Naive thymus-derived CD8-positive, alpha-beta T cell (primary cell): ENCODE results near the gene LAYN. TPM values are rescaled to one million over a fixed set of nuclear protein-coding genes. Genes with fewer than 3 reads are reported as not detected.

Experiments
- ATAC-seq, 2 donors: fragments of 150-1000 bp; cut with Tn5 transposase in 1 of 2; sonication (Bioruptor Pico), chemical (Tn5 transposase) in 1 of 2; 1 replicate in 1 of 2; 2 replicates in 1 of 2; pipeline ENCODE4 v1.10.0; 2021; ENCODE audit warnings: mild to moderate bottlenecking in 2 of 2, moderate library complexity in 2 of 2
- POLR2A ChIA-PET: fragments of 350-600 bp; sonication (Branson Sonifier 250); formaldehyde crosslinking; loops from one replicate; lab custom pipeline; 2021; ENCODE audit warnings: antibody characterized with exemption; lab: Charles Lee
- DNase-seq, 10 donors: peaks; one replicate each; pipeline versions ENCODE4 v3.0.0 to v3.0.0-alpha.2; 2020 to 2022
- H3K27ac Mint-ChIP-seq, 10 donors: one replicate each; pipeline ENCODE4 v1.8.0; 2020 to 2022; ENCODE audit warnings: mild to moderate bottlenecking in 10 of 10, mixed read lengths in 10 of 10, moderate library complexity in 4 of 10, inconsistent platforms in 1 of 10
- H3K27me3 Mint-ChIP-seq, 5 donors: one replicate each; pipeline ENCODE4 v1.8.0; 2021 to 2022; ENCODE audit warnings: mixed read lengths in 5 of 5
- H3K36me3 Mint-ChIP-seq, 3 donors: one replicate each; pipeline ENCODE4 v1.8.0; 2020 to 2022; ENCODE audit warnings: mixed read lengths in 3 of 3, mild to moderate bottlenecking in 2 of 3, inconsistent platforms in 1 of 3
- H3K4me1 Mint-ChIP-seq, 4 donors: one replicate each; pipeline ENCODE4 v1.8.0; 2021 to 2022; ENCODE audit warnings: mixed read lengths in 4 of 4
- H3K4me3 Mint-ChIP-seq, 10 donors: one replicate each; pipeline ENCODE4 v1.8.0; 2020 to 2022; ENCODE audit warnings: mild to moderate bottlenecking in 10 of 10, mixed read lengths in 10 of 10, moderate library complexity in 6 of 10, inconsistent platforms in 1 of 10
- H3K9me3 Mint-ChIP-seq, 9 donors: one replicate each; pipeline ENCODE4 v1.8.0; 2020 to 2022; ENCODE audit warnings: mixed read lengths in 9 of 9, mild to moderate bottlenecking in 3 of 9, inconsistent platforms in 1 of 9, moderate library complexity in 1 of 9
- polyA plus RNA-seq, 3 donors: library from polyadenylated mRNA; unstranded; fragments of 300-500 nt; fragmentation: Illumina TruSeq; gene quantifications; one replicate each; pipeline ENCODE4 v1.2.3, GENCODE V29; 2021
- total RNA-seq, 8 experiments: library from RNA in 2 of 8; stranded (reverse) in 2 of 8; gene quantifications; one replicate each; pipeline ENCODE4 v1.2.3 and lab custom pipeline; 2021 to 2026

The LAYN gene
- 1 to 10 TPM; 1.2 to 1.4 TPM for total RNA-seq
- 1 to 10 TPM in 2 of 3 donors, under 1 TPM in 1; 0.45 to 1.6 (median 1.4) TPM for polyA plus RNA-seq
- total RNA-seq (lab: John Stamatoyannopoulos, UW) = 6.6 to 155 (median 23.7) reads per million in 6 experiments

- peaks cover 0 to 38% (median 1%) of the 10 kb centered on the region in 5 donors for H3K27me3 Mint-ChIP-seq
- H3K4me3 Mint-ChIP-seq = peak within 1 kb of the TSS; percentile 78 to 91 (median 87)
- peak within 1 kb of the TSS; percentile 82 to 96 (median 90) for H3K27ac Mint-ChIP-seq
- H3K36me3 Mint-ChIP-seq = no peaks in the 10 kb centered on the region
- peaks cover 20 to 47% (median 37%) of the 10 kb centered on the region in 4 donors for H3K4me1 Mint-ChIP-seq
- DNase-seq (peak; percentile 39 to 81 (median 60)), ATAC-seq (peak; percentile 41 to 63)
- POLR2A ChIA-PET = no interaction called here
- no peaks in the 10 kb centered on the region for H3K9me3 Mint-ChIP-seq
These were observed at the start of gene LAYN for GRCh38 chr11:111540114-111540936. Gene LAYN, plus strand, starts transcription at chr11:111540720. Its CDS starts 124 bp downstream, at chr11:111540844.

- DNase-seq (no peak), ATAC-seq (no peak)
- no peak overlapping the region for H3K4me3 Mint-ChIP-seq
- H3K27me3 Mint-ChIP-seq = peaks cover 0 to 8% (median 1%) of the 10 kb centered on the region in 5 donors
- H3K27ac Mint-ChIP-seq = no peak overlapping the region
- H3K9me3 Mint-ChIP-seq = peaks cover 0 to 3% (median 0%) of the 10 kb centered on the region in 9 donors
- no peaks in the 10 kb centered on the region for H3K4me1 Mint-ChIP-seq
- POLR2A ChIA-PET = no interaction called here
- peaks cover 0 to 2% (median 0%) of the 10 kb centered on the region in 3 donors for H3K36me3 Mint-ChIP-seq
These were observed 46.5 kb upstream of the LAYN start for GRCh38 chr11:111494040-111494439.

DNA sequence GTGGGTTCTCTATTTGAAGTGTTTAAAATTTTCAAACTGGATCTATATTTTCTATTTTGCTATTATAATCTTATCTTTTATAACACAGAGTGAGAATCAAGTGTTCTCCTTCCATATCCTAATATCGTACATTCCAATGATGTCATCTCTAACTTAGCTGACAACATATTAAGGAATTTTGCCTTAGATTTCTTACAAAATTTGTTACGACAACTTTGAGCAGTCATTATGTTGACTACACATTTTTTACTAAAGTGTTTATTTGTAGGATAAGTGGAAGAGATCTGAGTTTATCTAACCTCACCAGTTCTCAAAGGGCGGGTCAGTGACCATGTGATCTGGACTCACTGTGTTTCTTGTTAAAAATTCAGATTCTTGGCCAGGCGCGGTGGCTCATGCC, 41.0 kb upstream of the LAYN start:
- peaks cover 4 to 16% (median 7%) of the 10 kb centered on the region in 5 donors for H3K27me3 Mint-ChIP-seq
- H3K36me3 Mint-ChIP-seq = no peaks in the 10 kb centered on the region
- H3K27ac Mint-ChIP-seq = no peak overlapping the region
- no peaks in the 10 kb centered on the region for H3K4me1 Mint-ChIP-seq
- DNase-seq (no peak), ATAC-seq (no peak)
- no peaks in the 10 kb centered on the region for H3K9me3 Mint-ChIP-seq
- no peak overlapping the region for H3K4me3 Mint-ChIP-seq
- POLR2A ChIA-PET = no interaction called here

GRCh38 chr11:111500481-111500880, 40.0 kb upstream of the LAYN start:
- no peaks in the 10 kb centered on the region for H3K9me3 Mint-ChIP-seq
- no peaks in the 10 kb centered on the region for H3K4me1 Mint-ChIP-seq
- no peak overlapping the region for H3K27ac Mint-ChIP-seq
- H3K36me3 Mint-ChIP-seq = no peaks in the 10 kb centered on the region
- POLR2A ChIA-PET = no interaction called here
- peaks cover 4 to 21% (median 7%) of the 10 kb centered on the region in 5 donors for H3K27me3 Mint-ChIP-seq
- ATAC-seq (no peak), DNase-seq (no peak)
- no peak overlapping the region for H3K4me3 Mint-ChIP-seq

GRCh38 chr11:111502611-111503010, 37.9 kb upstream of the LAYN start:
- Mint-ChIP-seq H3K4me1 (no peaks in the 10 kb centered on the region), H3K36me3 (no peaks in the 10 kb centered on the region), H3K9me3 (no peaks in the 10 kb centered on the region), H3K27ac (no peak overlapping the region), H3K27me3 (peaks cover 4 to 23% (median 8%) of the 10 kb centered on the region in 5 donors), H3K4me3 (no peak overlapping the region)
- DNase-seq (no peak), ATAC-seq (no peak)
- POLR2A ChIA-PET = no interaction called here

DNA sequence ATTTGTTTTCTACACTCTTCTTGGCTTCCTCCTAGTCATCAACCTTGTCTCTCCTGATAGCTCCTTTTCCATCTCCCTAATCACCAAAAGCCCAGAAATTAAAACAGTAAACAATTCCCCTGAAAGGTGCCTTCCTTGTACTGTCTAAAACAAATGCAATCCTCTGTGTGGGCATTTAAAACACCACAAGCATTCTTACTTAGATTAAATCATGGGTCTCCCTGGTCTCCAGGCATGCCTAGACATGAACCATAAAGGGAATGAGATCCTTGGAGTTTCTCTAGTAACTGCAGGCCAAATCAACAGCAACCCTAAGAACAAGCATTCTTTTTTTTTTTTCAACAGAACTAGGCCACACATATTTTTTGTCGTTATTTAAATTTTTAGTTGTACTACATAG, 30.2 kb upstream of the LAYN start:
- ATAC-seq (no peak), DNase-seq (no peak)
- POLR2A ChIA-PET = no interaction called here
- H3K27me3 Mint-ChIP-seq = peaks cover 12 to 48% (median 38%) of the 10 kb centered on the region in 5 donors
- H3K9me3 Mint-ChIP-seq = no peaks in the 10 kb centered on the region
- H3K4me3 Mint-ChIP-seq = no peak overlapping the region
- peaks cover 0 to 17% (median 11%) of the 10 kb centered on the region in 4 donors for H3K4me1 Mint-ChIP-seq
- H3K27ac Mint-ChIP-seq = no peak overlapping the region
- no peaks in the 10 kb centered on the region for H3K36me3 Mint-ChIP-seq

DNA sequence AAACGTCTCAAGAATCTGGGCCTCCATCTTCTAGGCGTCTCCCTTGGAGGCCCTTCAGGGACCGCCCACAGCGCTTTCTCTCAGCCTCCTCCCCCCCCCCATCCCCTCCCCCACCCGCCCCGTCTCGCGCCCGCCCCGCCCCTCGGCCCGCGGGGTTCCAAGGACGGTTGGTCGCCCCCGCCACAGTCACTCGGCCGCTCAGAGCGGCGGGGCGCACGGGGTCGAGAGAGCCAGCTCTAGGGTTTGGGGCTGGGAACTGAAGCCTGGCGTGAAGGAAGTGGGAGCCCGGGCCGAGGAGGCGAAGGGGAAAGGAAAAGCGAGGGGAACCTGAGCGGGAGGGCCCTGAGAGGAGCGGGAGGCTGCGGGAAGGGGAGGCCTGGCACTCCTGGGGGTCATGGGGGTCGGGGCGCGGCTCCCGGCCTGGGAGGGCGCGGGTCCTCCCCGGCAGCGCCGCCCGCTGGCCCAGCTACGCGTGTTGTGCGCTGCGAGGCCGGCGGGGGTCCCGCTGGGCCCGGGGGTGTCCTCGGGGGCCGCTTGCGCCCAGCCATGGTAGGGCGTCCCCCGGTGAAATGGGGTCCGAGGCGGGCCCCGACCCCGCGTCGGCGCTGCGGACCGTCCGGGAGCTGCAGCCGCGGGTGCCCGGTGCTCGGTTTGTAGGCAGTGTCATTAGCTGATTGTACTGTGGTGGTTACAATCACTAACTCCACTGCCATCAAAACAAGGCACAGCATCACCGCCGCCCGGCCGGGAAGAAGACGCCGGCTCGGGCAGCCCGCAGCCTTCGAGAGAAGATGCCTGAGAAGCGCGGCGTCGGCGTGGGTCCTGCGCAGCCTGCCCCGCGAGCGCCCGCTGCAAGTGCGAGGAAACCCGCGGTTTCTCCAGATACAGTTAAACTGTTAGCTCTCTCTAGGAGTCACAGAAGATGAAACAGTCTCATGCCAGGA, 28.0 kb upstream of the LAYN start, which contains the start of gene BTG4:
Gene BTG4 (minus strand): TSS at position 91 of the 944 bp plus-strand sequence. CDS start 13,610 bp downstream, outside the sequence.
- DNase-seq = peak in 7 of 10 donors; percentile 3 to 65 (median 25)
- peaks cover 12 to 48% (median 38%) of the 10 kb centered on the region in 5 donors for H3K27me3 Mint-ChIP-seq
- H3K4me1 Mint-ChIP-seq = peaks cover 0 to 17% (median 11%) of the 10 kb centered on the region in 4 donors
- peak within 1 kb of the TSS; percentile 64 to 86 (median 74) for H3K4me3 Mint-ChIP-seq
- no peaks in the 10 kb centered on the region for H3K36me3 Mint-ChIP-seq
- POLR2A ChIA-PET = no interaction called here
- peak within 1 kb of the TSS in 1 of 10 donors; percentile 43 for H3K27ac Mint-ChIP-seq
- no peaks in the 10 kb centered on the region for H3K9me3 Mint-ChIP-seq
- peak; percentile 77 to 78 for ATAC-seq

DNA sequence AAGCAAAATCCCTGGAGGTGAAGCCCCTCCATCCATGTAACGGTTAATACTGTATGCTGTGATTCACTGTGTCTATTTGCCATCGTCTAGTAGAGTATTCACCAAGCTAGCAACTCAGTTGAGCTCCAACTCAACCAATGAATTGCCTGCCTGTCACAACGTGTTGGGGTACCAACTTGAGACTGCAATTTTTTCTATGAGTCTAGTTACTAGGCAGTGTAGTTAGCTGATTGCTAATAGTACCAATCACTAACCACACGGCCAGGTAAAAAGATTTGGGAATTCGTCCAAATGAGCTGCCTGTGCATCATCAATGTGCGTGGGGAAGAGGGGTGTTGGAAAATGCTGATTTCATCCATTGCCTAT, 27.3 kb upstream of the LAYN start:
- H3K4me3 Mint-ChIP-seq = peak overlapping the region; percentile 24 to 73 (median 58)
- ATAC-seq (peak; percentile 52 to 56), DNase-seq (peak in 1 of 10 donors; percentile 19)
- peaks cover 0 to 17% (median 11%) of the 10 kb centered on the region in 4 donors for H3K4me1 Mint-ChIP-seq
- no peaks in the 10 kb centered on the region for H3K9me3 Mint-ChIP-seq
- H3K36me3 Mint-ChIP-seq = no peaks in the 10 kb centered on the region
- peaks cover 12 to 48% (median 38%) of the 10 kb centered on the region in 5 donors for H3K27me3 Mint-ChIP-seq
- H3K27ac Mint-ChIP-seq = no peak overlapping the region
- POLR2A ChIA-PET = no interaction called here

GRCh38 chr11:111514216-111515031, 26.1 kb upstream of the LAYN start, which contains the start of gene HOATZ:
Gene HOATZ, plus strand, starts transcription at chr11:111514778. Its CDS starts 7 bp downstream, at chr11:111514785.
- POLR2A ChIA-PET = interaction anchor here (1.1 kb wide), 1 partner anchor 16 kb away, joined by 3 read pairs; no protein-coding TSS in a partner anchor
- H3K27ac Mint-ChIP-seq = peak within 1 kb of the TSS in 1 of 10 donors; percentile 34
- peak in 6 of 10 donors; percentile 14 to 64 (median 30) for DNase-seq
- H3K4me1 Mint-ChIP-seq = peaks cover 0 to 17% (median 11%) of the 10 kb centered on the region in 4 donors
- H3K4me3 Mint-ChIP-seq = peak within 1 kb of the TSS; percentile 49 to 81 (median 66)
- no peaks in the 10 kb centered on the region for H3K9me3 Mint-ChIP-seq
- ATAC-seq = peak; percentile 55 to 56
- peaks cover 12 to 48% (median 38%) of the 10 kb centered on the region in 5 donors for H3K27me3 Mint-ChIP-seq
- no peaks in the 10 kb centered on the region for H3K36me3 Mint-ChIP-seq

DNA sequence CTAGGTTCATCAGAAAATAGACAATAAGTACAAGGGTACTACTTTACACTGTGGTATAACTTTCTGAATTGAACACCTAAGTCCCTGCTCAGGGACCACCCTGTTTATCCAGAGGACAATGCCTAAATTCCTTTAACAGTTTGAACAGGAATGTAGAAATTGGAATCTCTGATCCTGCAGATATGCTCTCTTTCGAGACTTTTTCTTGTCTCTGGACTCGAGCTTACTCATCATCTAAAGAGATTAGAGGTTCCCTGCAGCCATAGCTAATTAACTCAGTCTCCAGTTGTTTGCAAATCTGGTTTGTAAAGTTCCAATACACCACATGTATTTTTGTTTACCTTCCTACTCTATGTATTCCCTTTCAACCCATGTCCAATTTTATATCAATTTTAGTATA, 24.9 kb upstream of the LAYN start:
- H3K27ac Mint-ChIP-seq = no peak overlapping the region
- no peak for ATAC-seq
- H3K36me3 Mint-ChIP-seq = no peaks in the 10 kb centered on the region
- H3K27me3 Mint-ChIP-seq = peaks cover 7 to 40% (median 33%) of the 10 kb centered on the region in 5 donors
- no peaks in the 10 kb centered on the region for H3K9me3 Mint-ChIP-seq
- H3K4me1 Mint-ChIP-seq = peaks cover 0 to 17% (median 11%) of the 10 kb centered on the region in 4 donors
- H3K4me3 Mint-ChIP-seq = peak overlapping the region in 1 of 10 donors; percentile 8
- POLR2A ChIA-PET = no interaction called here
- no peak for DNase-seq

DNA sequence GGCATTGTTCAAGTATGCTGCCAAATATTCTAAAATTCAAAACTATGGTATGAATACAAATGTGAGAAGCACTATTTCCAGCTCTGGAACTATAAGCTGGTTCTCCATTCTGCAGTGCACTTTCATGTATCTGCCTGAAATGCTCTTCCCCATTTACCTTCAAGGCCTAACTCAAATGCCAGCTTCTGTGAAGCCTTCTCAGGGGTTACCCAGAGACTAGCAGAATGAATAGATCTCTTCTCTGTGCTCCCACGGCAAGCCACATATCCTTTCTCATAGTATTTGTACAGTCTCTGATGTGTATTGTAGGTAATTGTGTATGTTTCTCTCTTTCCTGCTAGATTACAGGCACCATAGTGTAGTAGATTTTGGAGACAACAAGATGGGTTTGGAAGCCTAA, 21.9 kb upstream of the LAYN start:
- Mint-ChIP-seq H3K27ac (no peak overlapping the region), H3K4me1 (peaks cover 0 to 8% (median 4%) of the 10 kb centered on the region in 4 donors), H3K27me3 (peaks cover 0 to 16% (median 15%) of the 10 kb centered on the region in 5 donors), H3K4me3 (no peak overlapping the region), H3K9me3 (no peaks in the 10 kb centered on the region), H3K36me3 (no peaks in the 10 kb centered on the region)
- DNase-seq (no peak), ATAC-seq (no peak)
- POLR2A ChIA-PET = no interaction called here
